NCI-H128 (cell line): ENCODE data around the gene IQCN.

ENCODE experiments used
- DNase-seq: peaks from one replicate; lab custom pipeline; 2025; ENCODE audit not compliant: unreplicated experiment; lab: John Stamatoyannopoulos, UW

Gene IQCN

GRCh38 chr19:18232540-18233223 lies 41.6 kb downstream of the IQCN start:
- DNase-seq: no peak

- DNase-seq: no peak
Observed at GRCh38 chr19:18231775-18232174, 42.5 kb downstream of the IQCN start.

- DNase-seq: no peak
Observed at GRCh38 chr19:18230941-18231734, 43.1 kb downstream of the IQCN start.

- no peak for DNase-seq
Observed at GRCh38 chr19:18229915-18230314, 44.3 kb downstream of the IQCN start.

- no peak for DNase-seq
Observed at GRCh38 chr19:18229474-18229873, 44.8 kb downstream of the IQCN start.

- no peak for DNase-seq
Observed at GRCh38 chr19:18227781-18228271, 46.4 kb downstream of the IQCN start.

- DNase-seq: no peak
Observed at GRCh38 chr19:18226956-18227780, 47.1 kb downstream of the IQCN start.

GRCh38 chr19:18225702-18226468 lies 48.4 kb downstream of the IQCN start, which contains the start of gene PDE4C:
PDE4C (minus strand) TSS chr19:18226438; CDS start chr19:18226415, 23 bp downstream.
- DNase-seq: no peak

- no peak for DNase-seq
Observed at GRCh38 chr19:18225355-18225701, 48.9 kb downstream of the IQCN start.

- peak; percentile 90 for DNase-seq
Observed at GRCh38 chr19:18224525-18225354, 49.5 kb downstream of the IQCN start.

- no peak for DNase-seq
Observed at GRCh38 chr19:18223860-18224524, 50.3 kb downstream of the IQCN start.

- DNase-seq: no peak
Observed at GRCh38 chr19:18221815-18222725, 52.2 kb downstream of the IQCN start.

GRCh38 chr19:18220632-18221275 lies 53.5 kb downstream of the IQCN start:
- peak; percentile 8 for DNase-seq

GRCh38 chr19:18219911-18220631 lies 54.2 kb downstream of the IQCN start:
- DNase-seq: no peak

- DNase-seq: no peak
Observed at GRCh38 chr19:18218600-18218999, 55.7 kb downstream of the IQCN start.

- no peak for DNase-seq
Observed at GRCh38 chr19:18218159-18218558, 56.1 kb downstream of the IQCN start.

- DNase-seq: no peak
Observed at GRCh38 chr19:18216789-18217188, 57.5 kb downstream of the IQCN start.
